ENCODE data around the gene TMEM168.

DNA sequence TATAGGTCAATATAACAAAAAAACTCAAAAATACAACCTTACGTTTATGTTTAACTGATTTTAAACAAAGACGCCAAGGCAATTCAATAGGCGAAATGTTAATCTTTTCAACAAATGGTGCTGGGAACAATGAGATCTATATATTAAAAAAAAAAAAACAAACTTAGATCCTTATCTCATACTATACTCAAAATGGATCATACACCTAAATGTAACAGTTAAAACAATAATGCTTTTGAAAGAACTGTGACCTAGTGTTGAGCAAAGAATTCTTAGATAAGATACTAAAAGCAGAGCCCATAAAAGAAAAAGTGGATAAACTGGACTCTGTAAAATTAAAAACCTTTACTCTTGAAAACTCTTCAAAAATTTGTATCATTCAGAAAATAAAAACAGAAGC lies 8.6 kb downstream of the TMEM168 start:
- TF ChIP-seq NFYB (CRISPR knock-in tag; conservative IDR thresholded peaks at IDR 0.05; ENCODE audit: low read depth): no peak
- TF ChIP-seq, protein P1, sequence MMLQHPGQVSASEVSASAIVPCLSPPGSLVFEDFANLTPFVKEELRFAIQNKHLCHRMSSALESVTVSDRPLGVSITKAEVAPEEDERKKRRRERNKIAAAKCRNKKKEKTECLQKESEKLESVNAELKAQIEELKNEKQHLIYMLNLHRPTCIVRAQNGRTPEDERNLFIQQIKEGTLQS (CRISPR knock-in tag; conservative IDR thresholded peaks at IDR 0.05): no peak
- TF ChIP-seq, protein P2, sequence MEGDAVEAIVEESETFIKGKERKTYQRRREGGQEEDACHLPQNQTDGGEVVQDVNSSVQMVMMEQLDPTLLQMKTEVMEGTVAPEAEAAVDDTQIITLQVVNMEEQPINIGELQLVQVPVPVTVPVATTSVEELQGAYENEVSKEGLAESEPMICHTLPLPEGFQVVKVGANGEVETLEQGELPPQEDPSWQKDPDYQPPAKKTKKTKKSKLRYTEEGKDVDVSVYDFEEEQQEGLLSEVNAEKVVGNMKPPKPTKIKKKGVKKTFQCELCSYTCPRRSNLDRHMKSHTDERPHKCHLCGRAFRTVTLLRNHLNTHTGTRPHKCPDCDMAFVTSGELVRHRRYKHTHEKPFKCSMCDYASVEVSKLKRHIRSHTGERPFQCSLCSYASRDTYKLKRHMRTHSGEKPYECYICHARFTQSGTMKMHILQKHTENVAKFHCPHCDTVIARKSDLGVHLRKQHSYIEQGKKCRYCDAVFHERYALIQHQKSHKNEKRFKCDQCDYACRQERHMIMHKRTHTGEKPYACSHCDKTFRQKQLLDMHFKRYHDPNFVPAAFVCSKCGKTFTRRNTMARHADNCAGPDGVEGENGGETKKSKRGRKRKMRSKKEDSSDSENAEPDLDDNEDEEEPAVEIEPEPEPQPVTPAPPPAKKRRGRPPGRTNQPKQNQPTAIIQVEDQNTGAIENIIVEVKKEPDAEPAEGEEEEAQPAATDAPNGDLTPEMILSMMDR (IDR thresholded peaks at IDR 0.05): no peak
- no peak for TF ChIP-seq ETV6 (CRISPR knock-in tag; IDR thresholded peaks at IDR 0.05)
- TF ChIP-seq SMAD3 (CRISPR knock-in tag; IDR thresholded peaks at IDR 0.05; ENCODE audit: borderline replicate concordance): no peak
- TF ChIP-seq ZNF423 (CRISPR knock-in tag; IDR thresholded peaks at IDR 0.05): no peak
- no peak for TF ChIP-seq ZNF232 (CRISPR knock-in tag; IDR thresholded peaks at IDR 0.05)
- TF ChIP-seq JUN (CRISPR knock-in tag; IDR thresholded peaks at IDR 0.05): no peak
- no peak for TF ChIP-seq FOXJ3 (CRISPR knock-in tag; IDR thresholded peaks at IDR 0.05; ENCODE audit: borderline replicate concordance)
- TF ChIP-seq, protein P3, sequence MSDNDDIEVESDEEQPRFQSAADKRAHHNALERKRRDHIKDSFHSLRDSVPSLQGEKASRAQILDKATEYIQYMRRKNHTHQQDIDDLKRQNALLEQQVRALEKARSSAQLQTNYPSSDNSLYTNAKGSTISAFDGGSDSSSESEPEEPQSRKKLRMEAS (CRISPR knock-in tag; IDR thresholded peaks at IDR 0.05): no peak
- TF ChIP-seq IRF1 (CRISPR knock-in tag; IDR thresholded peaks at IDR 0.05): no peak
- no peak for TF ChIP-seq ZNF138 (CRISPR knock-in tag; conservative IDR thresholded peaks at IDR 0.05)
- TF ChIP-seq NR1H2 (CRISPR knock-in tag; IDR thresholded peaks at IDR 0.05): no peak
- TF ChIP-seq CREB1 (CRISPR knock-in tag; IDR thresholded peaks at IDR 0.05): no peak
